Ovary (tissue), 9 donors: ENCODE results near the gene LAX1. TPM values are rescaled to one million over a fixed set of nuclear protein-coding genes. Genes with fewer than 3 reads are reported as not detected.

Experiments
- DNase-seq, 5 donors: peaks; one replicate each; pipeline ENCODE4 v3.0.0-alpha.2; 2019 to 2020
- H3K27ac ChIP-seq, 2 donors: fragments of 200-600 bp; one replicate each; pipeline versions ENCODE4 v1.5.1 to v1.8.0; 2019 to 2022
- H3K27me3 ChIP-seq: fragments of 200-600 bp; one replicate; pipeline ENCODE4 v1.8.0; 2022
- H3K36me3 ChIP-seq: fragments of 200-600 bp; sonication (generic); one replicate; pipeline ENCODE4 v1.5.1; 2019
- H3K4me1 ChIP-seq: one replicate; pipeline ENCODE4 v1.8.1; 2013; ENCODE audit warnings: mild to moderate bottlenecking, moderate library complexity; ENCODE audit not compliant: insufficient read depth
- H3K4me3 ChIP-seq: fragments of 200-600 bp; sonication (generic); one replicate; pipeline ENCODE4 v1.5.1; 2017
- H3K9me3 ChIP-seq, 2 donors: fragments of 200-600 bp in 1 of 2; sonication (generic) in 1 of 2; one replicate each; pipeline versions ENCODE4 v1.5.1 to v1.8.1; 2013 to 2019; ENCODE audit warnings: mild to moderate bottlenecking in 1 of 2, moderate library complexity in 1 of 2
- EP300 ChIP-seq: sonication (generic); formaldehyde crosslinking; IDR thresholded peaks from one replicate; pipeline ENCODE4 v1.6.1; 2017; ENCODE audit warnings: antibody characterized with exemption
- POLR2A ChIP-seq: fragments of 450-650 bp; IDR thresholded peaks from one replicate; pipeline ENCODE4 v1.6.1; 2017; ENCODE audit warnings: antibody characterized with exemption, mild to moderate bottlenecking, moderate library complexity
- WGBS, 3 donors: extraction: QIAGEN DNeasy Blood & Tissue Kit in 1 of 3; methylation state at CpG; one replicate each; pipeline versions ENCODE4 v1.1.5 to v1.1.7; 2013 to 2017; 5-methylcytosine and 5-hydroxymethylcytosine counted together
- intact Hi-C, 4 donors: fragments of 100-400 bp; cut with DNase I; formaldehyde crosslinking; loops; one replicate each; pipeline versions ENCODE4 v1.11.0 to v1.15.1; 2022 to 2023
- polyA plus RNA-seq, 2 donors: library from polyadenylated mRNA; stranded (reverse); fragments of 200-250 nt in 1 of 2; fragments of 350-450 nt in 1 of 2; fragmentation: Illumina TruSeq in 1 of 2; extraction: RNeasy Lipid Tissue Mini Kit (QIAGEN cat#74804) in 1 of 2; gene quantifications; one replicate each; pipeline ENCODE4 v1.2.3, GENCODE V29; 2013 to 2014
- total RNA-seq, 7 donors: library from RNA; depleted of rRNA in 2 of 7; stranded (reverse); fragments of >200 nt in 2 of 7; fragmentation: NEBNext Ultra II Directional in 3 of 7; extraction: Animal tissue kit (Norgen Biotek cat#: 25700) in 3 of 7; gene quantifications; one replicate each; pipeline versions ENCODE4 v1.1.0 to v1.2.4, GENCODE V29; 2016 to 2023
- TF ChIP-seq, protein P1 (sequence below), 3 donors: fragments of 450-650 bp in 2 of 3; fragments of 200-600 bp in 1 of 3; IDR thresholded peaks; one replicate each; pipeline versions ENCODE4 v1.5.1 to v1.8.0; 2016 to 2022; ENCODE audit warnings: antibody characterized with exemption in 3 of 3, mild to moderate bottlenecking in 1 of 3
- donor health status: DM: no; HTN: no; CAD: no; lungs with moderate emphysema.
- donor health status: DM: no; HTN: no; CAD: no.
- donor health status: Bipolar disorder and iron deficiency.
- donor health status: DM: yes; HTN: yes; CAD: no.
- donor health status: DM: no; HTN: no; CAD: no.
- donor health status: DM: yes; HTN: yes; CAD: no.

Gene LAX1
- total and polyA plus RNA-seq, 9 donors, result 0.11 to 1.2 (median 0.24) TPM; not detected in 1

- 64 to 69% (median 64%) methylated on average over 19 of the region's 19 CpGs for WGBS, 3 donors
- peak in 3 of 5 donors; percentile 25 to 43 (median 36) for DNase-seq
- intact Hi-C loops, result no loop called here
These were observed 29.9 kb downstream of the LAX1 start for GRCh38 chr1:203794764-203795440.

GRCh38 chr1:203795441-203796235, 30.7 kb downstream of the LAX1 start, which contains the start of the genes ZBED6 and ZC3H11A:
TSS of gene ZBED6 (plus strand) at chr1:203795623. CDS start at chr1:203797523, 1,900 bp downstream.
TSS of gene ZC3H11A (plus strand) at chr1:203795623. CDS start at chr1:203817071, 21,448 bp downstream.
- H3K4me3 ChIP-seq, result peak within 1 kb of the TSS; percentile 88
- WGBS, 3 donors, result 0 to 1% (median 0%) methylated on average over 58 to 59 of the region's 59 CpGs
- intact Hi-C loops, result no loop called here
- peaks cover 17% of the 10 kb centered on the region for H3K4me1 ChIP-seq
- no peaks in the 10 kb centered on the region for H3K9me3 ChIP-seq
- no peaks in the 10 kb centered on the region for H3K27me3 ChIP-seq
- TF ChIP-seq, protein P1, sequence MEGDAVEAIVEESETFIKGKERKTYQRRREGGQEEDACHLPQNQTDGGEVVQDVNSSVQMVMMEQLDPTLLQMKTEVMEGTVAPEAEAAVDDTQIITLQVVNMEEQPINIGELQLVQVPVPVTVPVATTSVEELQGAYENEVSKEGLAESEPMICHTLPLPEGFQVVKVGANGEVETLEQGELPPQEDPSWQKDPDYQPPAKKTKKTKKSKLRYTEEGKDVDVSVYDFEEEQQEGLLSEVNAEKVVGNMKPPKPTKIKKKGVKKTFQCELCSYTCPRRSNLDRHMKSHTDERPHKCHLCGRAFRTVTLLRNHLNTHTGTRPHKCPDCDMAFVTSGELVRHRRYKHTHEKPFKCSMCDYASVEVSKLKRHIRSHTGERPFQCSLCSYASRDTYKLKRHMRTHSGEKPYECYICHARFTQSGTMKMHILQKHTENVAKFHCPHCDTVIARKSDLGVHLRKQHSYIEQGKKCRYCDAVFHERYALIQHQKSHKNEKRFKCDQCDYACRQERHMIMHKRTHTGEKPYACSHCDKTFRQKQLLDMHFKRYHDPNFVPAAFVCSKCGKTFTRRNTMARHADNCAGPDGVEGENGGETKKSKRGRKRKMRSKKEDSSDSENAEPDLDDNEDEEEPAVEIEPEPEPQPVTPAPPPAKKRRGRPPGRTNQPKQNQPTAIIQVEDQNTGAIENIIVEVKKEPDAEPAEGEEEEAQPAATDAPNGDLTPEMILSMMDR (IDR thresholded peaks at IDR 0.05), result no peak
- peak; percentile 78 for TF ChIP-seq POLR2A
- H3K36me3 ChIP-seq, result no peaks in the 10 kb centered on the region
- DNase-seq, result peak; percentile 98 to 100 (median 99)
- peak within 1 kb of the TSS; percentile 79 to 92 for H3K27ac ChIP-seq

More at GRCh38 chr1:203794764-203795440, 29.9 kb downstream of the LAX1 start:
- Histone ChIP-seq H3K9me3 (no peaks in the 10 kb centered on the region), H3K36me3 (no peaks in the 10 kb centered on the region), H3K4me3 (peak overlapping the region; percentile 88), H3K27me3 (no peaks in the 10 kb centered on the region), H3K4me1 (peaks cover 15% of the 10 kb centered on the region), H3K27ac (peak overlapping the region; percentile 79 to 92)
- TF ChIP-seq POLR2A (no peak), EP300 (no peak)
- TF ChIP-seq, protein P1 (IDR thresholded peaks at IDR 0.05), result no peak

- Histone ChIP-seq H3K4me1 (peaks cover 17% of the 10 kb centered on the region), H3K9me3 (no peaks in the 10 kb centered on the region), H3K4me3 (peak overlapping the region; percentile 88), H3K36me3 (no peaks in the 10 kb centered on the region), H3K27ac (peak overlapping the region; percentile 79 to 92), H3K27me3 (no peaks in the 10 kb centered on the region)
- WGBS, 3 donors, result 0 to 1% (median 0%) methylated on average over 12 of the region's 12 CpGs
- TF ChIP-seq POLR2A, result no peak
- TF ChIP-seq, protein P1 (IDR thresholded peaks at IDR 0.05), result no peak
- no peak for TF ChIP-seq EP300
- peak in 1 of 5 donors; percentile 26 for DNase-seq
- intact Hi-C loops, result no loop called here
These were observed 31.2 kb downstream of the LAX1 start for GRCh38 chr1:203796236-203796605.

GRCh38 chr1:203797216-203797615, 32.2 kb downstream of the LAX1 start:
- intact Hi-C loops, result no loop called here
- 67 to 79% (median 75%) methylated on average over 2 of the region's 2 CpGs for WGBS, 3 donors
- Histone ChIP-seq H3K4me1 (peaks cover 17% of the 10 kb centered on the region), H3K4me3 (peak overlapping the region; percentile 88), H3K36me3 (no peaks in the 10 kb centered on the region), H3K9me3 (no peaks in the 10 kb centered on the region), H3K27me3 (no peaks in the 10 kb centered on the region), H3K27ac (no peak overlapping the region)
- no peak for TF ChIP-seq EP300
- TF ChIP-seq, protein P1 (IDR thresholded peaks at IDR 0.05), result no peak
- no peak for TF ChIP-seq POLR2A
- DNase-seq, result no peak
